NCI-H1105 (cell line): ENCODE measurements around the gene GALNS.
A peak's percentile ranks its signal among the peaks of the same experiment; 100 is the strongest.

ENCODE experiments used
- DNase-seq: peaks from one replicate; lab custom pipeline; 2025; lab: John Stamatoyannopoulos, UW

GALNS gene

DNA sequence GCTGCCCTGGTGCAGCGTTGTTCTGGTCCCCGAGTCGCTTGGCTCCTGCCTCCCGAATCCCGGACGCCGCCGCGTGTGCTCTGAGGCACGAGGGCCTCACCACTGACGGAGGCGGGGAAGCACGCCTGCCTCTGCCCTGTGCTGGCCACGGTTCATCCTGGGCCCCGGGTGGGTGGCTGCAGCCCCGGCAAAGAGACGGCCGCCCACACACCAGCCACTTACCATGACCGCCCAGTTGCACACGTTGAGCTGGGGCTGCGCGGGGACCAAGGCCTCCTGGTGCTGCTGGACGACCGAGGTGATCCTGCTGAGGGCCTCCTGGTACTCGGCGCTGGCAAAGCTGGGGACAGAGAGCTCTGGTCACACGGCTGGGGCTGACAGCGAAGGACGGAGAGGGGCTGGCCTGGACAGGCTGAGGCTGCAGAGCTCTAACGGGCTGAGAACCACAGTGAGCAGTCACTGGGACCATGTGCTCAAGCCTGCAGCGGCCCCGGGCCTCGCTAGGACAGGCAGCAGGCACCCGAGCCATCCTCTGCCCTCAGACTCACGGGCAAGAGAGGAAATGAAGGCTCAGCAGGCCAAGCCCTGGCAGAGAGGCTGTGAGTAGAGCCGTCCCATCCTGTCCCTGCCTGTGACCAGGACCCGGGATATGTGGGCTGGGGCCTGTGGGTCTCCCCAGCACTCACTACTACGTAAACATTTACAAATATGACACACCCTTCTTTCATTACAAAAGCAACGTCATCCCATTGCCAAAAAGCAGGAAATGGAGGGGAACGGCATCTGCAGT, 38.8 kb downstream of the GALNS start:
- no peak for DNase-seq

DNA sequence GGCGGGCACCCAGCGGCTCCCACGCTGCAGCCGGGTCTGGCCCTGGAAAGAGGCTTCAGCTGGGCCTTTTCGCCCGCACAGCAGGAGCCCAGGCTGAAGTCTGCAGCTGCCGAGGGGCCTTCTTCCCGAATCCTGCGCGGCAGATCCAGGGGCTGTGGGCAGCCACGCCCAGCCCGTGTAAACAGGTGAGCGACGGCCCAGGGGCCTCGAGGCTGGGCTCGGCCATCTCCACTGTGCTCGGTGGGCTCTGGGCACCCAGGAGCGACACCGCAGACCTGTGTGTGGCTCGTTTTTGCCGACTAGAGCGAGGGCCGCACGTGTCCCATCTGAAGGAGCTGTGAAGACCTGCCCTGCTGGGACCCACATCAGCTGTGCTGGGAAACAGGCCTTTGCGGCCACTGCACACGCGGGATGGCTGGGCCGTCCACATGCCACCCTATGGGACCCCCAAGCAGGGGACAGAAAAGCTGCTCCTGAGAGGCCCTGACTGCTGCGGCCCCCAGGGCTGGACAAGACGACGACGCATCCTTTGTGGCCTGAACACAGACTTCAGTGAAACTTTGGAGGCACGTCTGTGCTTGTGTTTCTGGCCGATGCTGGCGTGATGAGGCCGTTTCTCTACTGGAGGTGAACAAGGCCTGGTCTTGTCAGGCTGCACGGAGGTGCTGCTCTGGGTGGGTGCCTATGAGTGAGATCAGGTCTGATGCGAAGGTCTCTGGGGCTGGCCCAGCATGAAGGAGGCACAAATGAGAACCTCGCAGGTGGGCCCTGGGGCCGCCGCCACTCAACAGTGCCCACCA, 39.8 kb downstream of the GALNS start:
- DNase-seq = no peak

DNA sequence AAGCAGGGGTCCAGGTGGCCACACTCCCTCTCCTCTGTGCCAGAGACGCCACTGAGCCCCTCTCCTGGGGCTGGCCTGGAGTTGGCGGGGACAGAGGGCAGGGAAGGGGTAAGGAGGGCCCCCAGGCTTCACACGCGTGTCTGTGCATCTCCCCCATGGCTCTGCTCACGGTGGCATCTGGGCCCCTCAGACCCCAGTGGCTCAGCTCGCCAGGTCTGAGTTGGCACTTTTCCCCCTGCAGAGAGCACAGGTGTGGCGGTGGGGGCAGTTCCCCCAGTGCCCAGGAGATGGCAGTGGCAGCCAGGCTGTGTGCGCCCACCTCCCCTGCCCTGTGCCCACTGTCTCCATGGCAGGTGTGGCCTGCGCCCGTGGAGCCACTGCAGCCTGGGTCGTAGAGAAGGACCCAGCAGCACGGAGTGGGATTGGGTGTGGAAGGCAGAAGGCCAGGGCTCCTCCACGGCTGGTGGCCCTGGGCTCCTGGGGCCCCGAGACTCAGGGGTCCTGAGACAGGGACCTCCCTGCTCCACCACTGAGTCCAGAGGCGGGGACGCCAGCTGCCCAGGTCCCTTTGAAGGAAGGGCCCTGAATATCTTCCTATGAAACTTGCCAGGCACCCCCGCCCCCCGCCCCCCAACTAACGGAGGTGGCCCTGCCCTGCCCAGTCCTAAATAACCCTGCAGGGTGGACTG, 40.7 kb downstream of the GALNS start:
- DNase-seq = no peak

DNA sequence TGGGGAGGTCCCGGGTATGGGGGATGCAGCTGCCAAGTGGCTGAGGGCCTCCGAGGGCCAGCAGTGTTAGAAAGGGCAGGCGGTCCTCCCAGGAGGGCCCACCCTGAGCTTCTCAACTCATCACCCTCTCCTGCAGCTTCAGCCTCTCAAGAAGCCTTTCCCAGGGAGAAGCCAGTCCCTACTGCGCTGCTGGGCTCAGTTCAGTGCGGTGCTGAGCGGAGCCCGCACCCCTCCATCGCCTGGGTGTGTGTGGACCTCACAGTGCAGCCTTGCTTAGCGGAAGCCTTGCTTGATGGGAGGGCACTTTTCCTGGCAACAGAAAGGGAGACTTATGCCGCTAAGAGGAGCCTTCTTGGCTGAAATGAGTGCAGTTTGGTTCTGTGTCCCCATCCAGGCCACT, 41.5 kb downstream of the GALNS start:
- DNase-seq = no peak

DNA sequence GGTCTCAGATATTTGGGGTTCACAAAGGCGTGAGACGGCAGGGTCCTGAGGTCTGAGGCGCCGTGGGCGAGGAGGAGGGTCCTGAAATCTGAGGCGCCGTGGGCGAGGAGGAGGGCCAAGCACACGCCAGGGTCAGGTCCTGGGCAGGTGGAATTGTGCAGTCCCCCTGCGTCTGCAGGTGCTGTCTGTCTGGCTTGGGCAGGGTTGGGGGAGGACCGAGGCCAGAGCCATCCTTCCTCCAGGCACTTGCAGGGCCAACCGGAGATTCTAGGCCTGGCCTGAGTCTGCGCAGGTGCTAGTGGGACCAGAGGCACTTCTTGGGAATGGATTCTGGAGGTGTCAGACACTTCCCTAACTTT, 42.6 kb downstream of the GALNS start:
- no peak for DNase-seq

DNA sequence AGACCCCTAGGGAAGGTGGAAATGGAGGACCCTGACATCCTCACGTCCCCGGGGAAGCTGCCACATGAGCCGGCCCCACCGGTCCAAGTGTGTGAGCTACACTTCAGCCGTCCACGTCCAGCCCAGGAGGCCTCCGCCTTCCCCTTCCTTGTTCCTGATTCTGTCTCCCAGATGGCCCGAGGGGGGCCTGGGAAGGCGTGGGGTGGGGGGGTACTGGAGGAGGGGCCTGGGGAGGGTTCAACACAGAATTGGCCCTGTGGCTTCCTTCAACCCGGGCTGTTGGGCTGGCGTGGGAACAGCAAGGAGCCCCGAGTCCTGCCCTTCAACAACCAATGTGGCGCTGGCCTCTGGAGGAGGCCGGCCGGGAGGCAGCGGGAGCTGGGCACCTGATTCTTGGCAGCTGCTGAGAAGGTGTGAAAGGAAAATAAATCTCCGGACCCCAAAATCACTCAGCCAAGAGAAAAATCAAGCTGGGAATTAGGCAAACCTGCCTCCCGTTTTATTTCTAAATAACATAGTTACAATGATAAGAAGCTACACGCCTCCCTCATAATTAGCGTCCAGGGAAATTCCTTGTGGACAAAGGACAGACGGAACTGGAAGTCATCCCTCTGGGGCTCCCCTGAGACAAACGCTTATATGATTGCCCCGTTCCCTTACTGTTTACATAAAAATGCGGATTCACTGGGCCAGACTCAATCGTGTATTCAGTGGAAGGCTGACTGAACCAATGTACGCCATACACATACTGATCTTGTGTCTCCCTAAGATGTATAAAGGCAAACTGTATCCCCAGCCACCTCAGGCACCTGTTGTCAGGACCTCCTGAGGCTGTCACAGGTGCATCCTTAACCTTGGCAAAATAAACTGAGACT, 43.2 kb downstream of the GALNS start:
- no peak for DNase-seq

DNA sequence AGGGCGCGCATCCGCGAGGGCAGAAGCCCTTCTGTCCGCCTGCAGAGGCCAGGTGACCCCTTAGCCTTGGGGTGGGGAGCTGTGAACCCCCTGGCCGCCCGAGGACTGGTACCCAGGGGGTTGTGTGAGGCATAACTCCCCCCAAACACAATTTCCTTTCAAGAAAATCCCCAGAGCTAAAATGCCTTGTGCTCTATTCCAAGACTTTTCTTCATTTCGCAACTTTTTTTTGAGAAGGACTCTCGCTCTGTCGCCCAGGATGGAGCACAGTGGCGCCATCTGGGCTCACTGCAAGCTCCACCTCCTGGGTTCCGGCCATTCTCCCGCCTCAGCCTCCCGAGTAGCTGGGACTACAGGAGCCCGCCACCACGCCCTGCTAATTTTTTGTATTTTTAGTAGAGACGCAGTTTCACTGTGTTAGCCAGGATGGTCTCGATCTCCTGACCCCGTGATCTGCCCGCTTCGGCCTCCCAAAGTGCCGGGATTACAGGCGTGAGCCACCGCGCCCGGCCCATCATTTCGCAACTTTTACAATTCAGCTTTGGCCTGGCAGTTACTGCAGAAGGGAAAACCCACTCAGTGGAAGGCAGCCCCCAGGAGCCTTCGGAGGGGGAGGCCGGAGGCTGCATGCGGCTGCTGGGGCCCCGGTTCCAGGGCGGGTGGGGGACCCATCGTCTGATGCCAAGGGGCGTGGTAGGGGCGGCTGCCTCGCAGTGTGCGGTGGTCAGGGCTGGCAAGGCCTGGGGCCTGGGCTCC, 44.1 kb downstream of the GALNS start:
- DNase-seq = no peak

DNA sequence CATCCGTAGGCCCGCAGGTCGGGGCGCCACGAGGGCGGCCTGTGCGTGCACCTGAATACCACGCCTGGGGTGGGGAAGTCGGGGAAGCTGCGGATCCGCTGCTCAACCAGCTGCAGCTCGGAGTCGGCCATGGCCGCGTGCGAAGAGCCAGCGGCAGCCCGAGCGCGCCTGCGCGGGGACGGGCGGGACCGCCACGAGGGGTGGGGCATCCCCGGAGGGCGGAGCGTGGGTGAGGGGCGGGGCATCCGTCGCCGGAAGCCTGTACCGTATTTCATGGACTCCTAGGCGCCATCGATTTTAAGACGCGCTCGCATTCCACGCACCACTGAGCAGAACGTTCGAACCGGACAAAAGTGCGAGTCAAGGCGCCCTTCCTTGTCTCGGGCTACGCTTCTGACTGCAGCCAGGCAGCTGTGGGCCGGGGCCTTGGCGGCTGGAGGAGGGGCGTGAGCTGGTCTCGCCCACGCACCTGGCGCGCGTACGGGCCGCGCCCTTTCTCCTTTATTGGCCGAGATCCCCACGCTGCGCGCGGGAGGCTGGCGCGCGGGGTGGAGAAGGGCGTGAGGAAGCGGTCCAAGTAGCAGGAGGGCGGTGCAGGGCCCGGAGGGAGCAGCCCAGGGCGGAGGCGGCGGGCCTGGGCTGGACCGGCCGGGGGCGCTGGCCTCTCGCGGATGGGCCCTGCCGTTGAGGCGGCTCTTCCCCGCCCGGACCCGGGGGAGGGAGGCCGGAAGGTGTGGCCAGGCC, 44.8 kb downstream of the GALNS start, which contains the start of gene APRT:
TSS of gene APRT (minus strand) at position 160 of the 744 bp plus-strand sequence. CDS start at position 131, 29 bp downstream.
- peak; percentile 36 for DNase-seq

DNA sequence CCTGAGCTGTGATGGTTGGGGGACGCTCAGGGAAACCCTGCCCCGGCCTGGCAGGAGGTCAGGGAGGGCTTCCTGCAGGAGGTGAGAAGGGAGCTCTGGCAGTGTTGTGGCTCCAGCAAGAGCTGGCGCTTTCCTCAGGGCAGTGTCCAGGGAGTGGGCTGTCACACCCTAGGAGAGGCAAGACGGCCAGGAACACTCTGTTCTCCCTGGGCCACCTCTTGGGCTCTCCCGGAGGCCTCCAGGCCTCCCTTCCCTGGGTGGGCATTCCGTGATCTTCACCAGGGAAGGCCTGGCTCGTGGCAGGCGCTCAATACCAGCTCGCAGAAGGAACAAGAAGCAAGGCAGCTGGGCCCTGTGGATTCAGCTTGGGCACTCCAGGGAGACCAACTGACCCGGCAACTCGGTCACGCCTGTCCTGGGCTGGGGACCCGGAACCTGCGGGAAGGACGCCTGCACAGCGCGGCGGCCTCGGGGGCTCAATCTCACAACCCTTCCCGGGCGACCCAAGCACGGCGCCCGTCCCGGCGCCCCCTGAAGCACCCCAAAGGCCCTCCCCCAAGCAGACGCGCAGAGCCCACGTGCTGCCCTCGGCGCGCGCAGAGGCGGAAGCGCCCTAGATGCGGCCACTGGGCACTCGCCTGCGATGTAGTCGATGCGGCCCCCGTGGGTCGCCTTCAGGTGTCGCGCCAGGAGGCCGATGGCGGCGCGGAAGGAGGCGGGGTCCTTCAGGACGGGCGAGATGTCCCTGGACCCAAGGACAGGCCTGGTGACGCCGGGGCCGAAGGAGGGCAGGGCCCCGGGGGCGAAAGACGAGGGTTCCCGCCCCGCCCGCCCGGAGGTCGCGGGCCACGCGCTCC, 45.6 kb downstream of the GALNS start:
- DNase-seq = peak; percentile 52

DNA sequence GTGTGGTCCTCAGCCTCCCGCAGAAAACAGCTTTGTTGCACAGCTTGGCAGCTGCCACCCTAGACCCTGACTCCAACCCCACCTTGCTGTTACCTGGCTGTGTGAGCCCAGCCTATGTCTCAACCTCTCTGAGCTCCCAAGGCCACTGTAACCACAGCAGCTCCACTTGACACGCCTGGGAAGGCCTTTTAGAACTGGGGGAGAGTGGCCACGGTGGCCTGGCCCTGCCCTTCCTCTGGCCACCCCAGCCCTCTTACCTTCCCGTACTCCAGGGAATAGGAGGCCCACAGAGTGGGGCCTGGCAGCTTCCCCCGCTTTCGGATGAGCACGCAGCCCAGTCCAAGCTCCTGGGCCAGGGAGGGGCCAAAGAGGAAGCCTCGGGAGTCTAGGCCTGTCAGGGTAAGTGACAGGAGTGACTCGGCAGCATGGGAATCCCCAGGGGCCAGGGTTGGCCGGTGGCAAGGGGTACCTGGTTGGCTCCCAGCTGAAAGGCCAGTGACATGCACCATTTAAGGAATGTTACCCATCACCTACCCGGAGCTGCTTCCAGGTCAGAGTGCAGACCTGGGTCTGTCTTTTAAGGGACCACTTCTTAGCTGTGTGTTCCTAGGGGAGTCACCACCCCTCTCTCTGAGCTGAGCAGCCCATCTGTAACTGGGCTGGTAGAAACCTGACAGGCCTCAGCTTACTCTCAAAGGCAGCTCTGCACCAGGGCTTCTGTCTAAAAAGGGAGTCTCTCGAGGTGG, 46.4 kb downstream of the GALNS start:
- DNase-seq = no peak

DNA sequence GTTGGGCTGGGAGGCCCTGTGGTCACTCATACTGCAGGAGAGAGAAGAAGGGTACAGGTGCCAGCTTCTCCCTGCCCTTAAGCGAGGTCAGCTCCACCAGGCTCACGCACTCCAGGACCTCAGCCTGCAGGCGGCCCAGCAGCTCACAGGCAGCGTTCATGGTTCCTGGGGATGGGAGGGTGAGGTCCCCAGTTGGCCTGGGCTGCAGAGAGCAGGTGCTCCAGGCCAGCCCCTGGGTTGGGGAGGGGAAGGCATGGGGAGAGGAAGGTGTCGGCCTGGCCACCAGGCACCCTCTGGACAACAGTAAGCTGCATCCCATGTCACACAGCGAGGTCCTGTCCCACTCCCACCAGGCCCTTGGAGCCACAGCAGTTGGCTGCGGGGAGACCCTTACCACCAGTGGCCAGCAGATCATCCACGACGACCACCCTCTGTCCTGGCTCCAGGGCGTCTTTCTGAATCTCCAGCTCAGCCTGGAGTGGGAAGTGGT, 47.0 kb downstream of the GALNS start:
- DNase-seq = no peak

DNA sequence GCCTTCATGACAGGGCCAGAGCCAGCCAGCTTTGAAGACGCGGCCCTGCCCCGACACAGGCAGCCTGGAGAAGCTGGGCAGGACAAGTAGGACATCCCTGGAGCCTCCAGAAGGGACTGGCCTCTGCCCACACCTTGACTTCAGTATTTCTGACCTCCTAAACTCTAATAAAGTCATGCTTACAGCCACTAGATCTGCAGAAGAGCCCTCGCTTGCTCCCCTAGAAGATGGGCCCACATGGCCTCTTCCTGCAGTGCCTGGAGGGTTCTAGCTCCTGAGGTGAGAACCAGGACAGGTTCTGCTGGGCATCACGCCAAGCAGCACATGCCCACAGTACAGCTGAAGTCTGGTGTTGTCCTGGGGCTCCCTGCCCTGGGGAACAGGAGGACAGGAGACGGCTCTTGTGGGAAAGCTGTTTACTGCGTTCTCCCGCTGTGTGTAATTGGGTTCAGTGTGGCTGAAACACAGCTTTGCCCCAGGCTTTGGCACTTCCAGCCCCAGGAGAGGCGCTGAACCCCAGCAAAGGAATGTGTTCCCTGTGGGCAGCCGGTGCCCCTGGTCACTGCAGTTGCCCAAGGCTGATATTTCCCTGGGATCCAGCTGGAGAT, 47.6 kb downstream of the GALNS start:
- DNase-seq = no peak

DNA sequence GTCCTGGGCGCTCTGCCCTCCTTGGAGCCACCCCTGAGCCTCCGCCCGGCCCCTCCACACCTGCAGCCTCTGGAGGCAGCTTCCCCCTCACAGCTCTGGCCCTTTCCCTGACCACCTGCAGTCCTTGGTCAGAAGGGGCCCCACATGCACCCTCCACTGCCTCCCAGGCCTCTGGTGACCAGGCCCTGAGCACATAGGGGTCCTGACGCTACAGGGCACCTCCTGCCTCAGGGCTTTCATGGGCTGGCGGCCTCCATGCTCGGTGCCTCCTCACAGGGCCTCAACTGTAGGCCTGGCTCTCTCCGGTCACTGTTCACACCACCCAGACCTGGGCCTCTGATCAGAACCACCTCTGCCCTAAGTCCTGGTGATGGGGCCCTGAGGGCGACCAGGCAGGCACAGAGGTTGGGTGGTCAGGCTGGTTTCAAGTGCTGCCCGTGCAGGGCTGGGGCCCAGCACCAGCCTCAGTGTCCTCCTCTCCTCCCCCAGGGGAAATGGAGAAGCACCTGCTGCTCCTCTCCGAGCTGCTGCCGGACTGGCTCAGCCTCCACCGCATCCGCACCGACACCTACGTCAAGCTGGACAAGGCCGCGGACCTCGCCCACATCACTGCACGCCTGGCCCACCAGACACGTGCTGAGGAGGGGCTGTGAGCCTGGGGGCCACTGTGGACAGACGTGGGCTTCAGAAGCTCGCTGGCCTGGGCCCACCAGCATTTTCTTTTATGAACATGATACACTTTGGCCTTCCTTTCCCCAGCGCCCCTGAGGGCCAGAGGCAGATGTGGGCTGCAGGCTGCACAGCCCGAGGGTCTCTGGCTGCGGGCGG, 48.9 kb downstream of the GALNS start:
- DNase-seq = no peak

DNA sequence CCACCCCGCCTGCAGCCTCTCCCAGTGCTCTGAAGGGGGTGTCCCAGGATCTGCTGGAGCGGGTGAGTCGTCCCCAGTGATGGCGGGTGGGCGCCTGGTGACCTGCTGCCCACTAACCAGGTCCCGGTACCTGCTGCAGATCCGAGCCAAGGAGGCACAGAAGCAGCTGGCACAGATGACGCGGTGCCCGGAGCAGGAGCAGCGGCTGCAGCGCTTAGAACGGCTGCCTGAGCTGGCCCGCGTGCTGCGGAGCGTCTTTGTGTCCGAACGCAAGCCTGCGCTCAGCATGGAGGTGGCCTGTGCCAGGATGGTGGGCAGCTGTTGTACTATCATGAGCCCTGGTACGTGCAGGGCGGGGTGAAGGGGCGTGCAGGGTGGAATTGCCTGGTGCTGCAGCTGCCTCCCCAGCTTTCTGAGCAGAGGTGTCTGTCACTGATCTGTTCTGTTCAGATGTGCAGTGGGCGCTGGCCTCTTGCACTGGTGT, 49.6 kb downstream of the GALNS start:
- no peak for DNase-seq

DNA sequence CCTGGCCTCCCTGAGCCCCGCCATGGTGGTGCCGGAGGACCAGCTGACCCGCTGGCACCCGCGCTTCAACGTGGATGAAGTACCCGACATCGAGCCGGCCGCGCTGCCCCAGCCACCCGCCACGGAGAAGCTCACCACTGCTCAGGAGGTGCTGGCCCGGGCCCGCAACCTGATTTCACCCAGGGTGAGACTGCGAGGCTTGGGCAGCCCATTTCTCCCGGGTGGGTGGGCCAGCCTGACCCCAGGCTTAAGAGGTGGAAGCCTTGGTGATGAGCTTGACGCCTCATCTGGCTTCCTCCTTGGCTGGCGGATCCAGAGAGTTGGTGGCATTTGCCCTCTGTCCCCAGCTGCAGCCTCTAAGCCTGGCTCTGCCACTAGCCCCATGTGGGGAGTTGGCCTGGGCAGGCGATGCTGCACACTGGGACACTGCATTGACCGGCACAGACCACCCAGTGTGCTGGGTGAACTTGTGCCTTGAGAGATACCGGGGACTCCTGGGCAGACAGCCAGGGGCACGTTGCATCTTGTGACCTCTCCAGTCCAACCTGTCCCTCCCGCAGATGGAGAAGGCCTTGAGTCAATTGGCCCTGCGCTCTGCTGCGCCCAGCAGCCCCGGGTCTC, 50.1 kb downstream of the GALNS start:
- DNase-seq = no peak

DNA sequence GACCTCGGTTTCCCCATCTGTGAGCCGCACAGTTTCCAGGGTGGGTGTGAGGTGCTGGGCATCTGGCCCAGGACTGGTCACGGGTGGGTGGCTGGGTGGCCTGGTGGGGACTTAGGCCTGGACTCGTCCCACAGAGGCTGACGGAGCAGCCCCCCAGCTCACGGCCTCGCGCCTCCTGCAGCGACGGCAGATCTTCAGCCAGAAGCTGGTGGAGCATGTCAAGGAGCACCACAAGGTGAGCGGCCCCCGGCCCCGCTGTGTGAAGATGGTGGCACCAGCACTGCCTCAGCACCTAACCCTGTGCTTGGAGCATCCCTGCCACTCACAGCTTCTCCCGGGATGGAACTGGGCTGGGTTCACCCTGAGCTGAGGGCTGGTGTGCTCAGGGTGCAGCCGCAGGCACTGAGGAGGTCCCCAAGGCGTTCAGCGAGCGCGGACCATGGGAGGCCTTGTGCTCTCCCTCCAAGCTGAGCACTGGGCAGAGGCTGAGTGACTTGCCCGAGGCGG, 50.8 kb downstream of the GALNS start:
- DNase-seq = no peak
